Stimulated activated CD8-positive, alpha-beta memory T cell treated with anti-CD3 and anti-CD28 coated beads, Interleukin-7, amount 100 ng/mL, for 1 hour (primary cell): ENCODE measurements around the gene REEP3.

Source experiments
- DNase-seq, 2 donors: peaks; one replicate each; pipeline ENCODE4 v3.0.0-alpha.2; 2020; ENCODE audit warnings: low read depth in 2 of 2

The REEP3 gene

DNA sequence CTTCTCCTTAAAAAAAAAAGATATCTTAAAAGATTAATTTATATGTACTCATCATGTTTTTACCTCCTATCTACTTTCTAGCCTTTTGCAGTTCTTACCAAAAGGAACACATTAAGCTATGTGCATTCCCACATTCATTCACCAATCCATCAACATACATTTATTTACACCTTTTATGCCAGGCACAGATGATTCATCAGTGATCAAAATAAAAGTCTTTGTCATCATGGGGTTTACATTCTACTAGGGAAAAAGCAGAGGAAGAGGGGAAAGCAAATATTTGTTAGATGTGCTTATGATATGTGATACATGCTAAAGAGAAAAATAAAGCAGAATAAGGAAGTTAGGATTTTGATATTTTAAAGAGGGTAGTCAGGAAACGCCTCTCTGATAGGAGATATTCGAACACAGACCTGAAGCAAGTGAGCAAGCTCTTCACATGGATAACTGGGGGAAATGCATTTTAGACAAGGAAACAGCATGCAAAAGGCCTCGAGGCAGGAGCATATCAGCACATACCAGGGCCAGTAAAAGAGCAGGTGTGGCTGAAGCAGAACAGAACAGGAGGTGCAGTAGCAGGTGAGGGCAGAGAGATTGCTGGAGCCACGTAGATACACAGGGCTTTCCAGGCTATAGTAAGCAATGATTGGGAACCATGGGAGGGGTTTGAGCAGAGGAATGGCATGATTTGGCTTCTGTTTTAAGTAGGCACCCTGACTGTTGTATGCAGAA, 67.4 kb downstream of the REEP3 start:
- DNase-seq = no peak

DNA sequence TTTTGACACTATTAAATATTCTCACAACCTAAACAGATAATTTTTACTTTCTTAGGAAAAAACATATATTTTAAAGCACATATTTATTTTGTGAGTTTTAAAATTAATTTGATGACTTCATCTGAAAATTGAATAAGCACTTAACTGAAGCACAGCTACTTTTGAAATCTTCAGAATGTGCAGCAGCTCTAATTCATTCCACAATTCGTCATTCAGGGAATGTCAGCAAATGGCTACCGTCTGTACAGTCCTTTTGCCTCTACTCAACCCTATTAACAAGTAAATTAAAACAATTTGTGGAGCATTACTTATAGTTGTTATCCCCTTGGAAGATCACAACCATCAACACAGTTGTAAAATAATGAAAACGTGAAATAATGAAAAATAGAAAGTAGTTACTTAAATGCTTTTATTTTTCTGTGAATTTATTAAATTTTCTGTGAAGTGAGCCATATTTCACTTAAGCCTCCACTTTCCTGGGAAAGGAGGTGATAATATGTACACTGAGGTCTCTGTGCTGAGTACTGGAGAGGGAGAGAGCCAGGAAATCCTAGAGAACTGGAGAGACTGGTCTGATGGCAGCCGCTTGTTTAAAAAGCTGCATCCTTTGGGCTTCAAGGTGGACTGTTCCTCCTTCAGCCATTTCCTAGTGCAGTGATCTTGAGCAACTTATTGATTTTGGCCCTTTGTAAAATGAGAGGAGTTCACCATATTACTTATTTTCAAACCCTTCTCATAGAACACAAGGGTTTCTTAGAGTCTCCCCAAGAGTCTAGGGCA, 70.6 kb downstream of the REEP3 start:
- no peak for DNase-seq

- no peak for DNase-seq
These were observed 72.4 kb downstream of the REEP3 start for GRCh38 chr10:63593576-63593975.

GRCh38 chr10:63595072-63595471, 73.9 kb downstream of the REEP3 start:
- no peak for DNase-seq

DNA sequence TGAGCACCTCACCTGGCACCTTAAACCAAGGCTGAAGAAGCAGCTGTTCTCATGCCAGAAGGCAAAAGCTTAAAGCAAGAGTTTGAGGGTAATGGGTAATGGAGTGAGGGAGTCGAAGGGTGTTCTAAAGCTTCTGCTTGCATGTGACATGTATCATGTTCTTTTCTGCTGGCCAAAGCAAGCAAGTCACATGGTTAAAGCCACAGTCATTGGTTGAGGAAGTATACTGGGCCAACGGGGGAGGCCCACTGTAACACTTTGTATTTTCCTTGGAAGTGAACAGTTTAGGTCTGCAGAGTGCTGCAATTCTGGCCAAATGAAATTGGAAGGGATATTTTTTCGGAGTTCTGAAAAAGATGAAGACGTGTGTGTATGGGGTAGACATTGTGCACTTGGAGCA, 75.7 kb downstream of the REEP3 start:
- no peak for DNase-seq

DNA sequence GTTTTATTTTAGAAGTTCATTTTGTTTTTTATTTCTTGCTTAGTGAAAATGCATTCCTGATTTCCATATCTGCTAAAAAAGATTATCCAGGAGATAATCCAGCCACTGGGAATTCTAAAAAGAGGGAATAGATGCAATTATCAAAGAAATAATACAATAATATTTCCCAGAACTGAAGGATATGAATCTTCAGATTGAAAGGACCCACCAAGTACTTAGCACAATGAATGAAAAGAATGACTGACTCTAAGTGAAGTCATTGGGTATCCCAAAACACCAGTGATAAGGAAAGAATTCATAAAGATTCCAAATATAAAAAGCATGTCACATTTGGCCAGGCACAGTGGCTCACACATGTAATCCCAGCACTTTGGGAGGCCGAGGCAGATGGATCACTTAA, 79.3 kb downstream of the REEP3 start:
- DNase-seq = no peak

DNA sequence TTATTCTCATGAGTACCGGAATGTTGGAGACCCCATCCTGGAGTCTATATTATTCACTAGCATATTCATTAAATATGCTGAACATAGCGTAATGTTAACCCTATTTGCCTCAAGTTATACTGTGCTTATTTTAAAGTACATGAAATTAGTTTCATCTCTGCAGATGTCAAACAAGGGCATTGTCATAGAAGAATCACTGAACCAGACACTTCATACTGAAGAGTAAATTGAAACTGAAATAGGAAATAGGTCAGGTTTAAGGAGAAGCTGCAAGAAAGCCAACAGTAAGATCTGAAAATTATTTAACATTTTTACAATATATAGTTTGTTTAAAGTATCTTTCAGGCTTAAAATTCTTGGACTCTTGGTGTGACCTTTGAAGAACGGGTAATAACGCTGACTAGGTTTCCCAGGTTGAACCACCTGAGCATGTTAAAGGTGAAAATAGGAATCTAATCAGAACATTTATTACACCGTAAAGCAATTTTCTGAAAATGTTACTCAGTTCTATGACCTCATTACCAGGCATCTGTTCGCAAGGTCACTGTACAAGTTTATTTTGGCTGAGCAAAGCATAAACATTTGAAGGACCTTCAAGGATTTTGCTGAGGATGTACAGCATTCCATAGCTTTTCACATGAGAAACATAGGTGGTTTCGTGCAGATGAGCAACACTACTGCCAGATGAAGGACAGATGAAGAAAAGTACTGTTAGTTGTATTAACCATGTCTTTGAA, 82.7 kb downstream of the REEP3 start:
- DNase-seq = no peak

DNA sequence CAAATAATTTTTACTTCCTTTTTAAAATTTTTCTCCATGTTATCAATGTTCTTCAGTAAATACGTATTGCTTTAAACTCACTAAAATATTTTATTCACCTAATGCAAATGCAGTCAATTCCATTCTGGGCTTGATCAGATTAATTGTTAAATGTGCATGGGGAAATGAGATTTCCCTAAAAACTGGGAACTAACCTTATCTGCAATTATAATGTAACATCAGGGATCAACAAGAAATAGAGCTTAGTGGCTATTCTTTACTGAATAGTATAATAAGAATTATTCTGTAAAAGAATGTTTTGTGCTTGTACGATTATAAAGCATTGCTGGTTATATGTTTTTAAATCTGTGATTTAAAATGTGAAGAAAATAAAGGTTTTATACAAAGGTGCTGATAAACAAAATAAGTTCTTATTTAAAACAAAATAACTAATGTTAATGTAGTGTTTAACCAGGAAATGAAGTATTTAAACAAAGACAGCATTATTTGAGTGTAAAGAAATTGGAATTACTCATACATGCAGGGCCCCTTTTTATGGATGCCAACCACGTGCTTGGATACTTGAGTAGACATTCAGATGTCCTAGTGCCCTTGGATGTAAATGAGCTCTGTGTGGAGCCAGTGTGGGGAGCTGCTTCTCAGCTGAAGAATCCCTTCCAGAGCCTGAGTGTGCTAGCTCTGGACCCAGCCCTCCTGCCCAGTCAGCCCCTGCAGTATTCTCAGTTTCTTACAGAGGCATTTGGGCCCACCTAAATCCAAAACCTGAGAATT, 84.2 kb downstream of the REEP3 start:
- DNase-seq = no peak

DNA sequence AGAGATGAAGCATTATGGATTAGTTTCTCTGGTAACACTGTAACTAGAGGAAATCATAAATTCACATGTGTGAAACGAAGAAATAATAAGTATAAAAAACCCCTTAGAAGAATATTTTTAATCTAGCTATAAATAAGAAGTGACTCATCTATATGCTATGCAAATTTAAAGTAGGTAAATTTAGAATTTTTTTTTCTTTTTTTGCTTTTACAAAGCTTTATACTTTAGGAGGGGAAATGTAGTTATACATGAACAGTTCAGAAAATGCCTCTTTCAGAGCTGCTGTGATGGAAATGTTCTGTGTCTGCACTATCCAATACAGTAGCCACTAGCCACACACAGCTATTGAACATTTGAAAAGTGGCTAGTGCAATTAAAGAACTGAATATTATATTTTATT, 87.3 kb downstream of the REEP3 start:
- no peak for DNase-seq

- DNase-seq = no peak
These were observed 89.9 kb downstream of the REEP3 start for GRCh38 chr10:63611078-63611477.

- no peak for DNase-seq
These were observed 93.2 kb downstream of the REEP3 start for GRCh38 chr10:63614371-63614891.

- no peak for DNase-seq
These were observed 97.4 kb downstream of the REEP3 start for GRCh38 chr10:63618552-63618951.

DNA sequence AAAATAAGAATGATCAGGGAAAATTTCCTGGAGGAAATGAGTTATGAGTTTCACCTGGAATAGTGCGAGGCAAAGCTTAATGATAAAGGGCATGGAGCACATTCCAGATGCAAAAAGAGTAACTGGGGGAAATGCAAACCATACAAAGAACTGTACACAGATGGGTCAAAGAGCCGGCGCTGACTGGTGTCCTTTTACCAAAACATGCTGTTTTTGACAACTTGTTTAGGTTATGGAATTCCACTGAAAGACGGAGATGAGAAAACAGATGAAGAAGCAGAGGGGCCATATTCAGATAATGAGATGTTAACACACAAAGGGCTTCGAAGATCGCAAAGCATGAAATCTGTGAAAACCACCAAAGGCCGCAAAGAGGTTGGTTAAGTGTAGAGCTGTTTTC, 98.2 kb downstream of the REEP3 start:
- DNase-seq = no peak

GRCh38 chr10:63622097-63622496, 100.9 kb downstream of the REEP3 start:
- DNase-seq = no peak

GRCh38 chr10:63624701-63625100, 103.5 kb downstream of the REEP3 start:
- no peak for DNase-seq

DNA sequence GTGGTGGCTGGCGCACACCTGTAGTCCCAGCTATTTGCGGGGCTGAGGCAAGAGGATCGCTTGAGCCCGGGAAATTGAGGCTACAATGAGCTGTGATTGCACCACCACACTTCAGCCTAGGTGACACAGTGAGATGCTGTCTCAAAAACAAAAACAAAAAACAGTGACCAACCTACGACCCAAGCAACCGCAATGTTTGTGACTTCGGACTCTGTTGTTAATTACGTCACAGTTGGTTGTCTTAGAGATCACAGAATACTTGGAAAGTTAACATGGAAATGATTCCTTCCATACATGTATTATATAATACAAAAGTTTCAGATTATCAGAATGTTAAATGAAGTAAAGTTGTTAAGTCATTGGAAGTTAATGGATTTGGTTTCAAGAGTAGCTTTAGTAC, 106.2 kb downstream of the REEP3 start:
- DNase-seq = no peak

- DNase-seq = no peak
These were observed 106.7 kb downstream of the REEP3 start for GRCh38 chr10:63627881-63628296.

GRCh38 chr10:63628526-63629362, 107.5 kb downstream of the REEP3 start:
- no peak for DNase-seq

DNA sequence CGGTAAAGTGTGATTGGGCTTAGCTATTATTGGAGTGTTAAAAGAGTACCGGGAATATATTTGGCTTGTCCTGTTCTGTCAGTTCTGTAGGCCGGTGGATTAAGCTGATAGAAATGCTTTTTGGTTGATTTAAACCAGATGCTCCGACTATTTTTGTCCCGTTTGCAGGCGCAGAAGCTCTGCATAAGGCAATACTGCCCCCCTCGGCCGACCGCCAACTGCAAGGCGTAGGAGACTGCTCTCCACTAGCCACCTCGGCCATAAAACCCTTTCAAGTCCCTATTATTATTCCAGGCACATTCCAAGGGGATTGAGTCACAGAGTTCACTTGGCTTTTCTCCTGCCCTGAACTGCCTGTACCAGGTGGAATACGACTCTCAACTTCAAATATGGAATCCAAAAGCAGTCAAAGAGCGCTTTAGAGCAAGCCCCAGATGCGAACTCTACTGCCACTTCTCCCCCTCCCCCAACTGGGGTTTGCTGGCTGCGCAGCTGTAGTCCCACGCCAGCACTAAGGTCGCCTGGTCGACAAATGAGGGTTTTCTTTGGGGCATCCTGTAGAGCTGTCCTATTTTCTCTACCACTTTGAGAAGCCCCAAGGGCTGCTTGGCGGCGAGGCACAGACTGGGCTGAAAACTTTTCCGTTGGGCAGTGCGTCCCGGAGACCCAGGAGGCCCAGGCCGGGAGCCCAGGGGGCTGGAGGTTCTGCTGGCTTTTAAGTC, 108.3 kb downstream of the REEP3 start:
- peak; percentile 45 to 65 for DNase-seq
